Measurements from ENCODE around the gene ZMYM3. TPM values are rescaled to one million over a fixed set of nuclear protein-coding genes. Genes with fewer than 3 reads are reported as not detected.
"Not testable (repeated sequence)": the region's sequence is repeated elsewhere in the genome, so short reads cannot be mapped to it uniquely, and the experiment has no call there.

Gene ZMYM3
- total RNA-seq, 1 donor from 2014 or later = 23.2 TPM

- Histone ChIP-seq H3K4me3 (peak overlapping the region; percentile 64), H3K27ac (peak overlapping the region; percentile 91), H3K36me3 (peaks cover 3% of the 10 kb centered on the region), H3K9me3 (no peaks in the 10 kb centered on the region), H3K27me3 (ENCODE audit: low read depth) (no peaks in the 10 kb centered on the region), H3K4me1 (peaks cover 20% of the 10 kb centered on the region)
- intact Hi-C loops (cut with DNase I) = no loop called here
- DNase-seq (no peak), ATAC-seq (peak; percentile 82 to 84)
- TF ChIP-seq CTCF (IDR thresholded peaks at IDR 0.05) = no peak
Observed at GRCh38 chrX:71282514-71283402, 28.8 kb upstream of the ZMYM3 start.

GRCh38 chrX:71281300-71281699 lies 27.4 kb upstream of the ZMYM3 start:
- H3K27me3 ChIP-seq (ENCODE audit: low read depth); intact Hi-C loops (cut with DNase I); H3K4me3 ChIP-seq: not testable (repeated sequence)

GRCh38 chrX:71272313-71272712 lies 18.4 kb upstream of the ZMYM3 start:
- H3K4me3 ChIP-seq; H3K4me1 ChIP-seq; H3K27ac ChIP-seq; DNase-seq; H3K27me3 ChIP-seq (ENCODE audit: low read depth); H3K36me3 ChIP-seq; intact Hi-C loops (cut with DNase I); H3K9me3 ChIP-seq; ATAC-seq: not testable (repeated sequence)

More at GRCh38 chrX:71281300-71281699, 27.4 kb upstream of the ZMYM3 start:
- not testable (repeated sequence) for H3K9me3 ChIP-seq, H3K36me3 ChIP-seq, H3K27ac ChIP-seq, ATAC-seq, DNase-seq
- peaks cover 18% of the 10 kb centered on the region for H3K4me1 ChIP-seq

GRCh38 chrX:71269801-71270395 lies 16.0 kb upstream of the ZMYM3 start:
- no peaks in the 10 kb centered on the region for H3K9me3 ChIP-seq
- intact Hi-C loops (cut with DNase I) = no loop called here
- H3K4me1 ChIP-seq = no peaks in the 10 kb centered on the region
- H3K27me3 ChIP-seq (ENCODE audit: low read depth) = no peaks in the 10 kb centered on the region
- H3K4me3 ChIP-seq = no peak overlapping the region
- no peak overlapping the region for H3K27ac ChIP-seq
- no peaks in the 10 kb centered on the region for H3K36me3 ChIP-seq
- ATAC-seq = no peak
- no peak for DNase-seq
- TF ChIP-seq CTCF (IDR thresholded peaks at IDR 0.05) = no peak

- DNase-seq; H3K9me3 ChIP-seq; H3K4me1 ChIP-seq; ATAC-seq; intact Hi-C loops (cut with DNase I); H3K4me3 ChIP-seq; H3K36me3 ChIP-seq; H3K27ac ChIP-seq; H3K27me3 ChIP-seq (ENCODE audit: low read depth): not testable (repeated sequence)
Observed at GRCh38 chrX:71268624-71269023, 14.7 kb upstream of the ZMYM3 start.

GRCh38 chrX:71256856-71257255 lies 2.9 kb upstream of the ZMYM3 start:
- H3K27me3 ChIP-seq (ENCODE audit: low read depth) = no peaks in the 10 kb centered on the region
- TF ChIP-seq CTCF (IDR thresholded peaks at IDR 0.05) = no peak
- no peaks in the 10 kb centered on the region for H3K36me3 ChIP-seq
- DNase-seq (no peak), ATAC-seq (no peak)
- H3K27ac ChIP-seq = no peak overlapping the region
- intact Hi-C loops (cut with DNase I) = no loop called here
- H3K9me3 ChIP-seq = no peaks in the 10 kb centered on the region
- peaks cover 11% of the 10 kb centered on the region for H3K4me1 ChIP-seq
- no peak overlapping the region for H3K4me3 ChIP-seq

- Histone ChIP-seq H3K27ac (no peak overlapping the region), H3K4me3 (no peak overlapping the region), H3K4me1 (peaks cover 11% of the 10 kb centered on the region), H3K36me3 (no peaks in the 10 kb centered on the region), H3K27me3 (ENCODE audit: low read depth) (no peaks in the 10 kb centered on the region), H3K9me3 (no peaks in the 10 kb centered on the region)
- ATAC-seq = no peak
- TF ChIP-seq CTCF (IDR thresholded peaks at IDR 0.05) = no peak
- no peak for DNase-seq
- intact Hi-C loops (cut with DNase I) = no loop called here
Observed at GRCh38 chrX:71256051-71256450, 2.1 kb upstream of the ZMYM3 start.
